HFF-Myc (cell line): ENCODE data around the gene LHX5.

Experiments
- DNase-seq: peaks from one replicate; pipeline ENCODE4 v3.0.0-alpha.2; 2011; ENCODE audit warnings: low read depth; ENCODE audit errors: extremely low read depth
- H3K4me3 ChIP-seq: replicated peaks from 2 replicates; pipeline ENCODE4 v1.5.1; 2011; ENCODE audit warnings: low read depth, mild to moderate bottlenecking, control low read depth, low read length
- CTCF ChIP-seq: IDR thresholded peaks from 2 replicates; pipeline ENCODE4 v1.5.1; 2012; ENCODE audit warnings: mild to moderate bottlenecking, low read depth, low read length, control low read depth; ENCODE audit errors: missing control alignments

The LHX5 gene

DNA sequence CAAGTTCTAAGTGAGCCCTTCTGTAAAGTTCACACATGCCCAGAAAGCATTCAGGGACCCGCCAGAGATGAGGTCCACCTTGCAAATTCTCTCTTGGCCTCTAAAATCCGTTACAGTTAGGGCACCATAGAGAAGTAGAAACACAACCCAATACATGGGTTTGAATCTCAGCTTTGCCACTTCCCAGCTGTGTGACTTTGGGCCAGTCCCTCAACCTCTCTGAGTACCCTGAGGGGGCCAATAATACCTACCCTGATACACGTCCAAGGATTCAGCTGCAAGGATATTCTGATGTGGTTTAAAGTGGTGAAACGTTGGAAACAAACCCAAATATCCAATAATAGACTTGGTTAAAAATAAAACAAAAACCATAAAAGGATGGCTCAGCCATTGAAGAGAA, 11.7 kb downstream of the LHX5 start:
- TF ChIP-seq CTCF: no peak
- DNase-seq: no peak
- no peak overlapping the region for H3K4me3 ChIP-seq

- no peak for DNase-seq
- TF ChIP-seq CTCF: no peak
- H3K4me3 ChIP-seq: no peak overlapping the region
Measured at GRCh38 chr12:113457710-113458109, 14.0 kb downstream of the LHX5 start.

DNA sequence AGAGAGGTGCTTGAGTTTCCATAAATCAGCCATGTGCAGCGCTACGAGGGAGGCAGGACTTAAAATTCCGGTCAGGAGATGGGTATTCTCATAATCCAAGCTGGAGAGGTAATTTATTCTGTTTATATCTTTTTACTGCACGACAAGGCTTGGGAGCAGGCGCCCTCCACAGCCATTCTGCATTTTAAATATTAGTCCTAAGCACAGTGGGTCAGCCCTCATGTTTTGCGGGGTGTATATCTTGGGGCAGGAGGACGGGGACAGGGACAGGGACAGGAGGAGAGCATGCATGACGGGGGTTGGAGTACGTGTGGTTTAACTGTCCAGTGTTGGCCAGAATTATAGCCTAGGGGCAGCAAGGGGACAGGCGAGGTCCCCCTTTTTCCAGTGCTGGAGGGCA, 14.5 kb downstream of the LHX5 start:
- DNase-seq: no peak
- no peak overlapping the region for H3K4me3 ChIP-seq
- TF ChIP-seq CTCF: no peak

DNA sequence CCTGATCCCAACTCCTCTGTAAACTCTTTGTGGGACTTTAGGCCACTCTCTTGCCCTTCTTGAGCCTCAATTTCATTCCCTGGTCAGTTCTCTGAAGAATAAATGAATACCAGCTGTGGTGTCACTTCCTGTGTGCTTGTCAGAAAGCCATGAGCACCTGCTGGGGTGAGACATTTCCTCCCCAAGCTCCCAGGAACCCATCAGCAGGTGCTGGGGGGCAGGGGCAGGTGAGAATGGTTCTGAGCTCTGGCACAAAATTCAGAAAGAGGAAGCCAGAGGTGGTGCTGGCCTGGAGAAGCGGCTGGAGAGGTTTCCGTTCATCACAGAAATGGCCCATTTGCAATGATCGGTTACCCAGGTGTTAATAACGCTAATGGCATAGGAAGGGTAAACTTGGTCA, 14.9 kb downstream of the LHX5 start:
- DNase-seq: no peak
- H3K4me3 ChIP-seq: no peak overlapping the region
- no peak for TF ChIP-seq CTCF

DNA sequence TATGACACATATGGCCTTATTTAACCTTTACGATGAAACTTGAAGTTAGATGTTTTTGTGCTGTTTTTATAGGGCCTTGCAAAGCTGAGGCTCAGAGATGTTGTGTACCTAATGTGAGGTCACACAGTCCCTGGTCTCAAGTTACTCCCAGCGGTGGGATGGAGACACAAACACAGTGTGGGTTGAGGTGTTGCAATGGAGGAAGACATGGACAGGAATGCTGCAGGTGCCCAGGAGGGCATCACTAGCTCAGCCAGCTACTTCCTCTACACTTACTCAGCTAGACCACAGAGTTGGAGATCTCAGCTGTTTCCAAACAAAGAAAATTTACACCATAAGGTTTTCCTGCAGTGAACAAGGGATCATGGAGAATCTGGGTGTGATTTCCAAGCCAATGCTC, 15.5 kb downstream of the LHX5 start:
- no peak for DNase-seq
- H3K4me3 ChIP-seq: no peak overlapping the region
- TF ChIP-seq CTCF: no peak

DNA sequence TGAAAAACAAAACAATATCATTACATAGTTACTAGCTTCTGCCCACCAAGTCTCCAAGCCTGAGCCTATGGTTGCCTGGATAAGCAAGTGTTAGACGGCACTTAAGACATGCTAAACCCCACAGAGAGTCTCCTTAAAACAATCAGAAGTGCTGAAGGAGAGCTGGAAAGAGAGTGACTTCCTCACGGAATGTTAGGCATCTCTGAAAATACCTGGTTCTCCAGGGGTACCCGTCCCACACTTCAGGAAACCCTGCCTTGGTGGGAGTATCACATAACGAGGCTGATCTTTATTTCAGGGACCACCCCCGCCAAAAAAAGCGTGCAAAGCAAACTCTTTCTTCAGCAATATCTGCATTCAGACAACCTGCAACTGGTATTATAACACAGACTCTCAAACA, 18.3 kb downstream of the LHX5 start:
- no peak for TF ChIP-seq CTCF
- no peak for DNase-seq
- H3K4me3 ChIP-seq: no peak overlapping the region

GRCh38 chr12:113452458-113452857, 19.2 kb downstream of the LHX5 start:
- H3K4me3 ChIP-seq: no peak overlapping the region
- no peak for DNase-seq
- TF ChIP-seq CTCF: no peak
